GM21381 (cell line): Measurements from ENCODE around the gene STK10.
A peak's percentile ranks its signal among the peaks of the same experiment; 100 is the strongest.
"Not testable (repeated sequence)": the region's sequence is repeated elsewhere in the genome, so short reads cannot be mapped to it uniquely, and the experiment has no call there.

Source experiments
- ATAC-seq: cut with Tn5 transposase; IDR thresholded peaks from one replicate; pipeline ENCODE4 v1.9.1; 2021; ENCODE audit warnings: mild to moderate bottlenecking, moderate library complexity; ENCODE audit not compliant: unreplicated experiment

The STK10 gene

DNA sequence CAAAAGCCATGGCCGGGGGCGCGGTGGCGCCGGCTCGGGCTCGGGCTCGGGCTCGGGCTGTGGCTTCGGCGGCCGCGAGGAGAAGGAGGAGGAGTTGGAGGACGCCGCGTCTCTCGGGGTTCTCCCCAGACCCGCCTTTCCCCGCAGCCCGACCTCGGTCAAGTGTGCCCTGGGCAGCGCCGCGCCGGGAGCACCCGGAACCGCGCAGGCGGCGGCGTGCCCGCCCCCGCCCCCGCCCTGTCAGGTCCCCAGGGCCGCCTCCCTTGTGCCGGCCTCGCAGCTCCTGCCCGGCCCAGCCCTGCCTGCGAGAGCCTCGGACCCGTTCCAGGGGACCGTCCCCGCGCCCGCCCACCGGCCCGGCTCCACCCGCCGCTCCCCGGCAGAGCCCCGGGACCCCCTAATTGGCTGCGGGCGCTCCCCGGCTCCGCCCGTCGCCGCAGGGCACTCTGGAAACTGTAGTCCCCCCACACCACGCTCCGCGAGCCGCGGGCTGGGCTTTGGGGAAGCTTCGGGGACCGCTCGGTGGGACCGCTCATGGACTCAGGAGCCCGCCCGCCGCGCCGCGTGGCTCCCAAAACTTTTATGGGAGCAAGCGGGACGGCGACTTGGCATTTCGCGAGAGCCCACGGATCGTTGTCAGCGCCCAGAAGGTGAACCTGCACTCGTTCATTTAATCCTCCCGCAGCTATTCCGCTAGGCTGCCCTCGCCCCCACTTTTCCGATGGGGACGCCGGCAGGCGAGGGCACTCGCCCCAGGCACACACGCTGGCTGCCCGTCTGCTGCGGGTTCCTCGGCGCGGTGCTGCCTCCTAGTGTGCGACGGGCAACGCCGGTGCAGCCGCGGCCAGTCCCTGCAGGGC is at the start of gene STK10:
Gene STK10, minus strand, starts transcription at position 192 of the 860 bp plus-strand sequence. Its CDS starts 182 bp downstream, at position 10.
- peak; percentile 64 for ATAC-seq

DNA sequence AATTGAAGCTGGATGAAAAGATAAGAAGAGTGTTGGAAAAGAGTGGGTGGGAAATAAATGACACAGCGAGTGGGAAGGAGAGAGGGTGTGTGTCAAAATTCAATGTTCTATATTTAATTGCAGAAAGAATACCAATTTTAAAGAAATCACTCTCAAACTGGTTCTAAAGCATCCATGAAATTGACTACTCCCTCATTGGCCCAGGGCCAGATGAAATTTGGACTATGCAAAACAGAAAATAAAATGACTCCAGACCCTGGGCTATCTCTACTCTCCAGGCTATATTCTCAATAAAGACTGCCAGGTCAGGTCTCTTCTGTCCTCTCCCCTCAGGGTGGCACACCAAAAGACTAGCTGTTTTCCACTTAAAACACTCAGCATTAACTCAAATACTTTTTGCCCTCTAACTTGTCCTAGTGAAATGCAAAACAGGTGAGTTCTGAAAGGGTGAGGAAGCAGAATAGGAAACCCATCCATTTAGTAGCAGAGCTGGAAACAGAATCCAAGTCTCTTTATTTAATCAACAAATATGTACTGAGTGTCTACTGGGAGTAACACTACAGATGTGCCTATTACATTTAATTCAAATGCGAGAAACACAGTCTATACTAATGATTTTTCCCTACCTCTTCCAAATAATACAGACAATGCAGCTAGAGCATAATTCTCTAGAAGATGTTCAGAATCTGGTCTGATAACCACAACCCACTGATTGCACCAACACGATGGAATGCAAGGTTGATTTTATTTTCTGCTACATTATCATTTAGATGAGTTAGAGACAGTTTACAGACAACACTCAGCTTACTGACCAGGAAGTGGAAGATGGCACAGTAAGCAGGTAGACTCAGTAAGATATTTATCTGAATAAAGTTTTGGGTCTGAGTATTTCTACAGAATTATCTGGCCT is 48.1 kb upstream of the STK10 start:
- ATAC-seq, result no peak

DNA sequence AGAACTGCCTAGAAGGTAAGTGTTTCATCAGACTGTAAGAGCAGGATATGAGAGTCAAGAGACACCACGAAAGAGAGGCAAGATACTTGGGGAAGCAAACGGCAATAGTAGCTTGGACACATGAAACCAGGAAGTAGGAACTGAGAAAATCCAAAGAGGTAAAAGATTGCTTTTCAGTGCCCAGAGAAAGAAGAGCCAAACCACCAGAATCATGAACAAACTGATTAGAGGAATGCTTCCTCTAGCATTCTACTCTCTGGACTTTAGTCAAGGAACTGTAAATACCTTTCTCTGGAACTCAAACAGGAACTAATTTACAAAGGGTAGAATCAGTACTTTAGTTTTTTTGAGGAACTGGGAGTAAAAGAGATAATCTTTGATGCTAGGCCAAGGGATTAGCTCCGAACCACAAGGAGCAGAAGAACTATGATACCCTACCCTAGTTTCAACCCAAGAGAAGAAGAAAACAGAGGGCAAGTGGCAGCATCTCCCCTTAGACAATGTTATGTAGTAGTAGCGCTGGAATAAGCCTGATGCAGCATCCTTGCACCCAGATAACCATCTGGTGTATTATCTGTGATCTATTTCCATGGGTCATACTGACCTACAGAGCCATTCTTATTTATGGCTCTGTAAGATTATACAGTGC is 47.2 kb upstream of the STK10 start:
- ATAC-seq, result peak; percentile 63

DNA sequence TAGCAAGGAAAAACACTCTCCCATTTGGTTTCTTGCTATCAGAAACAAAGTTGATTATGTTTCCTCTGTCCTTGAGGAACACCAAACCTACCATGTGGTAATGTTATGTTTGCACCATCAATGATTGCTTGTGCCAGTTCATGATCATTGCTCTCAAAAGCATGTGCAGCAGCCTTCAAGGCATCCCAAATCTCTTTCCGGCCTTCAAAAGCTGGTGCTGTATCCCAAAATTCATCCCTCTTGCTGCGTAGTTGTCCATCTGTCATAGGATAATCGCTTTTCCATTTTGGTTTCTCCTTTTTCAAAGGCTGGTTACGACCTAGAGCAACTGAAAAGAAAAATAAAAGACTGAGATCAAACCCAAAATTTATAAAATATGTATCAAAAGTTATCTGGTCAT is 46.0 kb upstream of the STK10 start:
- ATAC-seq, result no peak

DNA sequence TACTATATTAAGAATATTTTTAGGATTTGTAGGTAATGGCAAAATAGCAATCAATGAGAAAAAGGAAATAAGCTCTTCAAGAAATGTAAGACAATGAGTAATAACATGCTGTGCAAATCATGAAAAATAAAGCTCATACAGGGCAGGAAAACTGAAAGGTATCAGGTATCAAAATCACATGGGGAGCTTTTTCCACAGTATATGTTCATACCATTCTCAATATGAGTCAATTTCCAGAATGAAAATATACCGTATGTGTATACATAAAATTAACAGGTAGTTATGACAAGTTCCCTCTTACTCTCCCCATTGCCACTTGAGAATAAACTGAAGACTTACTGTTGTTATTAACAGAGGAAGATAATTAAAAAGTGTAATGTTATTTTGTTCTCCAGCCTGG is 41.9 kb upstream of the STK10 start:
- no peak for ATAC-seq

DNA sequence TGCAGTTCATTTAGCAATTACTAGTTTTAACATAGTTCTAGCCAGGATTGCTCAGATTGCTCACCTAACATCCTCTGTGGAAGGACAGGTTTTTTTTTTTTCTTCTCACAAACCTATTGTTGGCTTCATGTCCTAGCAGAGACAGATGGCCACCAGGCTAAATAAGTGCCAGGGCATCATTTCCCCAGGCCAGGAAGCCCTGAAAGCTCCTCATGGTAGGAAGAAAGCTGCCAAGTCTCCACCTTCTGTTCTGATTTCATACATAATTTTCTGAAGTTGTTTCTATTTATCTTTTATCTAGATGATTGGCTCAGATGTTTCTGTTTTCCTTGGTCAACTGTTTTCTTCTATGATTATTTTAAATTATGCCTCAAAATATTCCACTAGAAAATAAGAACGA is 37.0 kb upstream of the STK10 start:
- no peak for ATAC-seq

DNA sequence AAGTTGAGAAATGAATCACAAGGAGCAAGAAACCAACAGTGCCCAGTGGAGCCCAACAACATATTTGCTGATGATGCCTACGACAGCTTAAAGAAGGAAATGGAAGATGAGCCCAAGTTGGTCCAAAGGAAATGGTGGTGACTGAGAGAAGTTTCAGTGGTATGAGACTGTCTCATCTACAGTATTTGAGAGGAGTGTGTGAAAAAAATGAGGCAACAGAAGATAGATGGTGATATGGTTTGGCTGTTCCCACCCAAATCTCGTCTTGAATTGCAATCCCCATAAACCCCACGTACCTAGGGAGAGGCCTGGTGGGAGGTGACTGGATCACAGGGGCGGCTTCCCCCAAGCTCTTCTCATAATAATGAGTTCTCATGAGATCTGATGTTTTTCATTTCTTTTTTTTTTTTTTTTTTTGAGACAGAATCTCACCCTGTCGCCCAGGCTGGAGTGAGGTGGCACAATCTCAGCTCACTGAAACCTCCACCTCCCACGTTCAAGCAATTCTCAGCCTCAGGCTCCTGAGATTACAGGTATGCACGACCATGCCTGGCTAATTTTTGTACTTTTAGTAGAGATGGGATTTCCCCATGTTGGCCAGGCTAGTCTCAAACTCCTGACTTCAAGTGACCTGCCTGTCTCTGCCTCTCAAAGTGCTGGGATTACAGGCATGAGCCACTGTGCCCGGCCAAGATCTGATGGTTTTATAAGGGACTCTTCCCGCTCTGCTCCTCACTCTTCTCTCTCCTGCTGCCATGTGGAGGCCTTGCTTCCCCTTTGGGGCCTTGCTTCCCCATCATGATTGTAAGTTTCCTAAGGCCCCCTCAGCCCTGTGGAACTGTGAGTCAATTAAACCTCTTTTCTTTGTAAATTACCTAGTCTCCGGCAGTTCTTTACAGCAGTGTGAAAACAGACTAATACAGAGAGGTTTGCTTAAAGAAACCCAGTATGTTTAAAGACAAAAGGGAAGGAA is 36.2 kb upstream of the STK10 start:
- ATAC-seq, result peak; percentile 78

DNA sequence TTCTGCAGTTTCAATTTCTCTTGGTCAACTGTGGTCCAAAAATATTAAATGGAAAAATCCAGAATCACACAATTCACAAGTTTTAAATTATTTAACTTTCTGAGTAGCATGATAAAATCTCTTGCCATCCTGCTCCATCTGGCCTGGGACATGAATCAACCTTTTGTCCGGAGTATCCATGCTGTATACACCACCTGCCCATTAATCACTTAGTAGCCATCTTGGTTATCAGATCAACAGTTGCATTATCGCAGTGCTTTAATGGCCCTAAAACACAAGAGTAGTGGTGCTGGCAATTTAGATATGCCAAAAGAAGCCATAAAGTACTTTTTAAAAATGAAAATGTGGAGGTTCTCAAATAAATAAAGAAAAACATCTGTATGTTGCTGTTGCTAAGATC is 31.3 kb upstream of the STK10 start:
- no peak for ATAC-seq

DNA sequence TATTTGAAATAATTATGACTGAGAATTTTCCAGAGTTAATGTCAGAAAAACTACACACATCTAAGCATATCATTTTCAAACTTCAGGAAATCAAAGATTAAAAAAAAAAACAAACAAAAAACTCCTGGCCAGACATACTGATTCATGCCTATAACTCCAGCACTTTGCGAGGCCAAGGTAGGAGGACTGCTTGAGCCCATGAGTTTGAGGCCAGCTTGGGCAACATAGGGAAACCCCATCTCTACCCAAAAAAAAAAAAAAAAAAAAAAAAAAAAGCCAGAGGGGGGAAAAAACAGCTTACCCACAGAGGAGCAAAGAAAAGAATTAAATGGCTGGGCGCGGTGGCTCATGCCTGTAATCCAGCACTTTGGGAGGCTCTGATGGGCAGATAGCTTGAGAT is 28.3 kb upstream of the STK10 start:
- ATAC-seq, result no peak

DNA sequence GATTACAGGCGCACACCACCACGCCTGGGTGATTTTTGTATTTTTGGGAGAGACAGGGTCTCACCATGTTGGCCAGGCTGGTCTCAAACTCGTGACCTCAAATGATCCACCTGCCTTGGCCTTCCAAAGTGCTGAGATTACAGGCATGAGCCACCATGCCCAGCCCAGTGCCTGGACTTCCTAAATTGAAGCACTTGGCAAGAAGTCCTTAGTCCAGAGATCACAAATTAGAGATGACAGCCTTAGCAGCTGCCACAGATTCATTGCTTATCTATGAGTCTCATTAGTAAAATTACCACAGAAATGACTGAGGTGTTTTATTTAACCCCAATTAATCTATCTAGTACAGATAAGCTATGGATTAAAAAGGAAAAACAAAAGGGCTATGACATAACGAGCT is 25.1 kb upstream of the STK10 start:
- ATAC-seq, result no peak

DNA sequence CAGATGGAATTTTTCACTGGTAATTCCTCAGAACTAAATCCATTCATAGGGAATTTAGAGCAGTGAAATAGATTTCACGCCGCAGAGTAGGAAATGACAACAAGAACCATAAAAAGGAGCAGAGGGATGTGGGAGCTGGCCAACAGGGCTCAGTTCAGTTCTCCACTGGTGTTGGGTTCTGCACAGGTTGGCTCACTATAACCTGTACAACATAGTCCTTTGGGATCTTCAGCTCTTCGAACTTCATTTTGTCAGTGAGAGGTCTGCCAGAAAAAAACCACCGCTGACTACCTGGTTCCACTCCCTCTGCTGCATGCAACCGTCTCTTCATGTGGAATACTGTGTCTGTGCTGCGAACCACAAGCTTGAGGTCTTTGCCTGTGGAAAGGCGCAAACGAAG is 23.7 kb upstream of the STK10 start:
- no peak for ATAC-seq

DNA sequence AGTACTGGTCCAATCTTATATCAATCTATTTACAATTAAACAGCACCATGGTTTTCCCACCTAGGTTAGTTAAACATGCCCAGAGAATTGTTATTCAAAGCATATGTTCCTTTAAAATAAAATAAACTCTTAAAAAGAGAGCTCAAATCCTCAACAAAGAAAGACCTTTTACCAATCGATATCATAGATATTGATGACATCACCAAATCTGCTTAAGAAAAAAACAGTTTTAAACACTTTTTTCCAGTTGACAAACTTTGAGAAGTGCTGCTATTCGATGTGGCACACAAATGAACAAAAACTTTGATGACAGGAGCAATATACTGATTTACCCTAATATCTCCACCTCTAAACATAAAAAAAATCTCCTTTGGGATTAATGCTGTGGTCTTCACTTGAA is 21.7 kb upstream of the STK10 start:
- ATAC-seq, result no peak

DNA sequence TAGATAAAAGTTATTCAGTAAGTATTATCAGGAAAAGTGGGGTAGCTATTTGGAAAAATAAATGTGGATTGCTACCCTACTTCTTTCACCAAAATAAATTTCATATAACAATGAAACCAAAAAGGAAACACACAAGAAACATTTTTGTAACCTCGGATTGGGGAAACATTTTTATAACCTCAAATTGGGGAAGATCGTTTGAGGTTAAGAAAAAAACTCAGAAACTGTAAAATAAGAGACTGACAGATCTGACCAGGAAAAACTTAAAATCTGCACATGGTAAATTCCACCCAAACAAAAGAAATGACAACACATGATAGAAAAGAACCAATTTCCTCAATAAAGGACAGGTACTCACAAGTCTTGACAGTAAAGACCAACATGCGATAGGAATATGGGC is 19.5 kb upstream of the STK10 start:
- no peak for ATAC-seq

DNA sequence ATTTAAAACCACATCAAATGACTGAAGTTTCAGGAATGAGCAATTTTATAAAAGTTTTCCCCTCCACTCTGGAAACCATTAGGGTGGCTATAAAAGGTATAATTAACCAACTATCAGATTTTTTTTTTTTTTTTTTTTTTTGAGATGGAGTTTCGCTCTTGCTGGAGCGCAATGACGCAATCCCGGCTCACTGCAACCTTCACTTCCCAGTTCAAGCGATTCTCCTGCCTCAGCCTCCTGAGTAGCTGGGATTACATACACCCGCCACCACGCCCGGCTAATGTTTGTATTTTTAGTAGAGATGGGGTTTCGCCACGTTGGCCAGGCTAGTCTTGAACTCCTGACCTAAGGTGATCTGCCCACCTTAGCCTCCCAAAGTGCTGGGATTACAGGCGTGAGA is 18.0 kb upstream of the STK10 start:
- ATAC-seq, result not testable (repeated sequence)

DNA sequence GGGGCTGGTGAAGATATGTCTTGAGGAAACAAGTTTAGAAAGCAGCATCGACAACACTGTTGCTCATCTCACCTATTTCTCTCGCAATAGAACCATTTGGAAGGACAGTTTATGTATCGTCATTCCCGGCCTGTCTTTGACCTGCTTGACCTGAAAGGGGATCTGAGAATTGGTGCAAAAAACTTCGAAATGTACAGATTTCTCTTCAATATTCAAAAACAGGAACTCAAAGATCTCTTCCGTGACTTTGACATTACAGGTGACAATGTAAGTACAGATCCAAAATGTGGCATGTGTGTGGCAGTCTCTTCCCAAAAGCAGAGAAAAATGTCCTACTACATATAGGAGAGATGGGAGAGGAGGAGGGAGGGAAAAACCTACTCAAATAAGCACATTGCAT is 12.5 kb upstream of the STK10 start:
- no peak for ATAC-seq

DNA sequence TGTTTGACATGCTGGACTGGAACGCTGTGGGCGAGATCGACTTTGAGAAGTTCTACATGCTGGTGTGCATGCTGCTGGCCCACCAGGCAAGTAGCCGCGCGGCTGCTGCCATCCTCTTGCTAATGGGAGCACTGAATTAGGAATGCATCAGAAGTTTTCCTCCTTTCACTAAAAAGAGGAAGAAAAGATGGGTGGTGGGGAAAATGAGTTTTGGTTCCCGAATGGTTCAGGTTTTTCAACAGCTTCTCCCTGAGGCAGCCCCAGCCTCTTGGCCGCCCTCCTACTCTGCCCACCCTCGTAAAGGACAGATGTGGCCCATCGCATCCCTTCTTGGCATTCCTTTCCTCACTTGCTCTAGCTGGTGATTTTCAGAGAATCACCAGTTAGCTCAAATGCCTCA is 11.4 kb upstream of the STK10 start:
- no peak for ATAC-seq

DNA sequence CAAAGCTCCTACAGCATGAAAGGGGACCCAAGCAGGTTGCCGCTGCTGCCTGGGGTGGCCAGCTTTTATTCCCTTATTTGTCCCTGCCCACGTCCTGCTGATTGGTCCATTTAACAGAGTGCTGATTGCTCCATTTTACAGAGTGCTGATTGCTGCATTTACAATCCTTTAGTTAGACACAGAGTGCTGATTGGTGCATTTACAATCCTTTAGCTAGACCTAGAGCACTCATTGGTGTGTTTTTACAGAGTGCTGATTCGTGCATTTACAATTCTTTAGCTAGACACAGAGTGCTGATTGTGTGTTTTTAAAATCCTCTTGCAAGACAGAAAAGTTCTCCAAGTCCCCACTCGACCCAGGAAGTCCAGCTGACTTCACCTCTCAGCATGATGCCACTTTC is 9.8 kb upstream of the STK10 start:
- ATAC-seq, result not testable (repeated sequence)

DNA sequence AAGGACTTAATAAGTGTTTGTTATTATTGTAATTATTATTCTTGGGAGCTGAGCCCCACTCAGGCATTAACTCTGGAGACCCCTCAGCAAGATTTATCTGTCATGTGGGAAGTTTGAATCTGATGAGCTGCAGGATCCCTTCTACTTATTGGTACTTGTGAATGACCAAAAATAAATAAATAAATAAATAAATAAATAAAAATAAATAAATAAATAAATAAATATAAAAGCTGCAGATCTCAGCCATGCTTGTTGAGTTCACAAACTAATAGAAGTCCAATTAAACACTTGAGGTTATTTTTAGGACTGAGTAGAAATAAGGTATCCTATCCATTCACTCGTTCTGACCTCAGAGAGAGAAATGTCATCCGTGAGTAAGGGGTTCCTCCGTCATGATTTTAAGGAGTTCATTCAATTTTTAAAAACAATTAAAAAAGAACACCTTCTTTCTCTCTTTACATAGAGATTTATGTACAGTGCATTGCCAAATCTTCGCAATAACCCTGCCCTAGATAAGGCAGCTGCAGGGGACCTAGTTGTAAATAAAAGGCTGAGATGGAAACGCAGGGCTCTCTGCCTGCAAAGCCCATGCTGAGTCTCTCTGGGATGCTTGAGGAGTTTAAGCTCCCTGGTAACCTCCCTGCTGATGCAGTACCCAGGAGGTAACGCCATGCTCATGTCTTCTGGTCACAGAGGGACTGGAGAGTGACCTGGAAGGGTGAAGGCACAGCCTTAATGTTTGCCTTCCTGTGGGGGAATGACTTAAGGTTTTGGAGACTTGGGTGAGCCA is 7.2 kb upstream of the STK10 start:
- no peak for ATAC-seq

DNA sequence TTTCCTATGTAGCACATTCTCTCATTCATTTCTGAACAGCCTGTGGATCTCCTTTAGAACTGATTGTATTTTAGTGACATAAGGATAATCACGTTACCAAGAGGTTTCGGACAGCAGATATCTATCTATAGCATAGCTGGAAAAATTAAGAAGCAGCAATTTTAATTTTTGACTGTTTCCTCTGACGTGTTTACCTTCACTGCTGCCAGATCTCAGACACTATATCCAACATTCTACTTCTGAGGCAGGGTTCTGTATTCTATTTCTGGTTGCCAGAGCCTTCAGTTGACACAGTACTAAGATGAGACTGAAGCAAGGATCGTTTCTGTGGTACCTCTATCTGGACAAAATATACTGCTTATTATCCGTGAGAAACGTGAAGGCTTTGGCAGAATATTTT is 5.8 kb upstream of the STK10 start, which contains the start of gene EFCAB9:
Gene EFCAB9, plus strand, starts transcription at position 301 of the 400 bp plus-strand sequence. Its CDS starts 1 bp downstream, at position 302.
- no peak for ATAC-seq
